OCI-M2 (cell line): ENCODE data around the gene CFD.
"Not testable (repeated sequence)": the region's sequence is repeated elsewhere in the genome, so short reads cannot be mapped to it uniquely, and the experiment has no call there.

Experiments used
- DNase-seq: peaks from one replicate; lab custom pipeline; 2025; ENCODE audit not compliant: unreplicated experiment; lab: John Stamatoyannopoulos, UW

Gene CFD

GRCh38 chr19:887599-887998, 28.1 kb downstream of the CFD start:
- no peak for DNase-seq

GRCh38 chr19:888581-889385, 29.3 kb downstream of the CFD start:
- DNase-seq, result no peak

DNA sequence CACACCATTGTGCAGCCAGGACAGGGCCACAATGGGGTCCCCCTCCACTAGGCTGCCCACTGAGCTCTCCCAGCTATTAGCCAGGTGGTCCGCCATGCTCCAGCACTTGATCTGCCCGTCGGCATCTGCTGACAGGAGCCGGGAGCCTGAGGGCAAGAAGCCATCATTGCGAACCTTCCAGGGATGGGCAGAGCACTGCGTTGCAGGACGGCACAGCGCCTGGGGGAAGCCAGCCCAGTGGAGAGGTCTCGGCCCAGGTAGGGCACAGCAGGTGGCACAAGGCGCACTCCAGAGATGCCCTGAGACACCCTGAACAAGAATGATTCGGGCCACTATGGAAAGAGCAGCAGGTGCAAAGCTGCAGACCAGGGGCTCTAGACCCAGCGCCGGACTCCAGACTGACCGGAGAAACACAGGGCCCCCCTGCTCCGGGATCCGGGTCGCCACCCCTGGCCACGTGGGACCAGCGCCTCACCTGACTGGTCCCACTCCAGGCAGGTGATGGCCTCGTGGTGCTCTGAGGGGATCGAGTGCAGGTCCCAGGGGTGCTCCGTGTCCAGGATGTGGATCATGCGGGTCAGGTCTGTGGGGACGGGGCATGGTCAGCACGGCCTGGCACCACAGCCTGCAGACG, 30.3 kb downstream of the CFD start:
- no peak for DNase-seq

DNA sequence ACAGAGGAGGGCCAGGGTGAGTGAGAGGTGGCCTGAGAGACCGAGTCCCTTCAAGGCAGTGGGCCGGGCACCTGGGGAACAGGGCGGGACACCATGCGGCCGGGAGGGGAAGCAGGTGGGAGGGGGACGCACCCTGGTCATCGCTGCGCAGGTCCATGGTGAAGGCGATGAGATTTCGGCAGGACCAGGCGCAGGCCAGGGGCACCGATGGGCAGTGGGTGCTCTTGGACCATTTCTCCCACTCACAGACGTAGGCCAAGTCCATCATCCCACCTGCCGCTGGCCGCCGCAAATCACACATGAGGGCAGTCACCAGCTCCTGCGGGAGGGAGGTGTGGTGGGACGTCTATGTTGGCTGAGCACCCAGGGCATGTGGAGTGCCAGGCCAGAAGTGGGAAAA, 31.4 kb downstream of the CFD start:
- no peak for DNase-seq

GRCh38 chr19:891421-892200, 32.1 kb downstream of the CFD start:
- not testable (repeated sequence) for DNase-seq

DNA sequence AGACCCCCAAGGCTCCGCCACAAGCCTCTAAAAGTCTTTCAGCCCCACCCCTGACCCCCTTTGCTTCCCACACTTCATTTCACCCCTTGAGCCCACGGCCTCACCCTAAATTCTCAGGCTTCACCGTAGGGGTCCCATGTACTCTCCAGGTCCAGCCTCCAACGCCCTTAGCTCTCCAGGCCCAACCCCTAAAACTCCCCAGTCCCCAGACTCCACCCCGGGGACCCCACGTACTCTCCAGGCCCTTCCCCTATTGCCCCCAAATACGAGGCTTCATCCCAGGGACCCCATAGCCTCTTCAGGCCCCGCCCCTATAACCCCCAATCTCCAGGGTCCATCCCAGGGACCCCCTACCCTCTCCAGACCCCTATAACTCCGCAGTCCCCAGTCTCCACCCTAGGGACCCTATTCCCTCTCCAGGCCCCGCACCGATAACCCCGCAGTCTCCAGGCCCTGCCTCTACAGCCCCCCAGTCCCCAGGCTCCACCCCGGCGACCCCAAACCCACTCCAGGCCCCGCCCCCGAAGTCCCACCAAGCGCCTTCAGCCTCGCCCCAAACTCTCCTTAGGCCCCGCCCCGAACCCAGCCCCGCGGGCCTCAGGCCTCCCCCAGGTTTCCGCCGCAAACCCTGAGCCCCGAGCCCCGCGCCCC, 32.9 kb downstream of the CFD start:
- DNase-seq, result no peak

DNA sequence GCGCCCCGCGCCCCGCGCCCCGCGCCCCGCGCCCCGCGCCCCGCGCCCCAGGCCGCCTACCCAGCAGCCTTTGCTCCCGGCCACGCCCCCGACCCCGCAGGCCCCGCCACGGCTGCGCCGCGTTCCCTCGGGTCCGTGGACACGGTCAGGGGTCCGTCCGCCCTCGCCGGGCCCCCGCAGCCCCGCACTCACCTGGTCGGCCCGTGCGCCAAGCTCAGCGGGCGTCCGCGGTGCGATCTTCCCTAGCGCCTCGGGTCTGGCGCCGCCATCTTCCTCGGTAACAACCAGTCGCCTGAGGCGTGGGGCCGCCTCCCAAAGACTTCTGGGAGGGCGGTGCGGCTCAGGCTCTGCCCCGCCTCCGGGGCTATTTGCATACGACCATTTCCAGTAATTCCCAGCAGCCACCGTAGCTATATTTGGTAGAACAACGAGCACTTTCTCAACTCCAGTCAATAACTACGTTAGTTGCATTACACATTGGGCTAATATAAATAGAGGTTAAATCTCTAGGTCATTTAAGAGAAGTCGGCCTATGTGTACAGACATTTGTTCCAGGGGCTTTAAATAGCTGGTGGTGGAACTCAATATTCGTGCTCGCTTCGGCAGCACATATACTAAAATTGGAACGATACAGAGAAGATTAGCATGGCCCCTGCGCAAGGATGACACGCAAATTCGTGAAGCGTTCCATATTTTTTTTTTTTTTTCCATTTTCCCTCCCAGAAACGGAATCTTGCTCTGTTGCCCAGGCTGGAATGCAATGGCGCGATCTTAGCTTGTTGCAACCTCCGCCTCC, 33.6 kb downstream of the CFD start, which contains the start of the genes MED16 and RNU6-9:
Gene MED16, minus strand, starts transcription at position 294 of the 796 bp plus-strand sequence. CDS start 2,056 bp downstream, outside the sequence.
Gene RNU6-9, plus strand, starts transcription at position 591 of the 796 bp plus-strand sequence.
- peak; percentile 66 for DNase-seq

GRCh38 chr19:896434-896833, 37.0 kb downstream of the CFD start:
- DNase-seq, result no peak

GRCh38 chr19:896999-897398, 37.5 kb downstream of the CFD start:
- DNase-seq, result no peak

GRCh38 chr19:897442-898039, 38.1 kb downstream of the CFD start:
- DNase-seq, result no peak

- no peak for DNase-seq
Measured at GRCh38 chr19:898663-899062, 39.2 kb downstream of the CFD start.

DNA sequence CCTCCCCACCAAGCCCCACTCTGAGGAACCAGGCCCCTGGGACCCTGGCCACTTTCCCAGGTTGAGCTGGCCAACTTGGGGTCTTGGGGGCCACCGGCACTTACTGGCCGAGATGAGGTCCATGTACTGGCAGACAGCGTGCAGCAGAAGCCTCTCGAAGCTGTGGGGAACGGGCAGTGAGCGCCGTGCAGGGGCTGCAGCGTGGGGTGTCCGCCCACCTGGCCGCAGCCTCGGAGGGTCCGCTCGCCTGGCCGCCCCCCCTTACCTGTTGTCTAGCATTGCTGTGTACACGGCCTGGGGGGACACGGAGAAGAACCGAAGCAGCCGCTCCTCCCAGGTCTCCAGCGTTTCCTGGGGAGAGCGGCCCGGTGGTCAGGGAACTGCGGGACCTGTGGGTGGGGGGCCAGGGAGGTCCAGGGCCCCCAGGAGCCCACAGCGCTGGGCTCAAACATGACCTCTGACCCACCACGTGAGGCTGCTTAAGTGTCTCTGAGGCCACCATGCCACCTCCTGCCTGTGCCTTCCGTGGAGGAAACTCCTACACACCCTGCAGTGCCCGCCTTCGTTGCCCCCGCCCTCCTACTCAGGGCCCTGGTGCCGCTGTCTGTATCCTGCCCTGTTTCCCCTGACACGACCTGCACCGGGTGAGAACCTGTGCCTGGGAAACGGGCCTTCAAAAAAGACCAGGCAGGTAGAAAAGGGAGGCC, 40.0 kb downstream of the CFD start:
- no peak for DNase-seq

- no peak for DNase-seq
Measured at GRCh38 chr19:900043-900301, 40.5 kb downstream of the CFD start.

DNA sequence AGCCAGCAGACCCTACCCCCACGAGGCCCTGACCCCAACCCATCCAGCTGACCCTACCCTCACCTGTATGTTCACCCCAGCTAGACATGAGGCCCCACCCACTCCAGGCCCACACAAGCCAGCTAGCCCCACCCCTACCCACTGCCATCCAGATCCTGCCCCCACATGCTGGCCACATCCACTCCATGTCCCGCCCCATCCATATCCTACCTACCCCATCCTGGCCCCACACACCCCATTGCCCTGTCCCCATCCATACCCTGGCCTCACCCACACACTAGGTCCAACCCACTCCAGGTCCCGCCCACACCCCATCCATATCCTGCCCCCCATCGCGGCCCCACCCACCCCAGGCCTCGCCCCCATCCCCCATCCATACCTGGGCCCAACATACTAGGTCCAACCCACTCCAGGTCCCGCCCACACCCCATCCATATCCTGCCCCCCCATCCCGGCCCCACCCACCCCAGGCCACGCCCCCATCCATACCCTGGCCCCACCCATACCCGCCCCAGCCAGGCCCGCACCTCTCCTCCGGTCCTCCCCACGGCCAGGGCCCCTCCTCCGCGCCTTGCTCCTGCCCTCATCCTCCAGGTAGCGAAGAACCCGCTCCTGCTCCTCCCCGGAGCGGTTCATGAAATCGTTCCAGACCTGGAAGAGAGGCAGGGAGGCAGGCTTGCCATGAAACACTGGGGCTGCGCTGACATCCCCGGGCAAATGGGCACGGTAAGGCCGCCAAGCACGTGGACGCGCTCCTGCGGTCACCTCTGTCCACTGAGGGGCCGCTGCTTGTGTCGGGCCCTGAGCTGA, 41.0 kb downstream of the CFD start:
- DNase-seq, result no peak

DNA sequence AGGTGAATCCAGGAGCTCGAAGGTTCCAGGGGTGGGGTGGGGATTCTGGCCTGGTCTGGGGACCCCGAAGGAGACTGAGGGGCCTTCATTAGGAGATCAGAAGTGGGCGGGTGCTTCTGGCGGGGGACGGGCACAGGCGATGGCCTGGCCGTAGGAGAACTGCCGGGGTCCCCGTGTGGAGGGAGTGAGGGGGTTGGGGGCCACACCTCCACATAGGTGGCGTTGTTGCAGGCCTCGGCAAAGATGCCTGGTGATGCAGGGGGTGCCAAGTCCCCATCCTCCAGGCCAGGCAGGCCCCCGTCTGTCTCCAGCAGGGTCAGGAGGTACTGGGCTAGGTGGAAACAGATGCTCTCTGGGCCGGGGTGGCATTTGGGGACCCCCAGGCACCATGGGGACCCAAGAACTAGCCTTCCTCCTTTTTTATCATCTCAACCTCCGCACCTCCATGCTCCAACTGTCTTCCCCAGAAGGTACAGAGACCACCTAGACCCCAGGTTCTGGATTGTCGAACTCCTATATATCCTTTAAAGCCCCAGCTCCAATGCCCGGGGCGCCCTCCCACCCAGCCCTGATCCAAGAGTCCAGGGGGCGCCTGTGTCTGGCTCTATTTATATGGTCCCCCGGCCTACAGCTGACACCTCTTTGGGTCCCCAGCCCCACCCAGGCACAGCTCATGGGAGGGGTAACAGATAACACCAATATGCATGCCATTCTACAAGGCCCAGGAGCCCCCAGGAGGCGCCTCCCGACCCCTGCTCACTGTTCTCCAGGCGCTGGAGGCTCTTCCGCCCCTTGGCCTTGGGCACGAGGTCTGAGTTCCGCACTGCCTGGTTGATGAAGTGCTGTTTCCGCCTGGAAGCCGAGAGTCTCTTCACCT, 42.0 kb downstream of the CFD start:
- no peak for DNase-seq

DNA sequence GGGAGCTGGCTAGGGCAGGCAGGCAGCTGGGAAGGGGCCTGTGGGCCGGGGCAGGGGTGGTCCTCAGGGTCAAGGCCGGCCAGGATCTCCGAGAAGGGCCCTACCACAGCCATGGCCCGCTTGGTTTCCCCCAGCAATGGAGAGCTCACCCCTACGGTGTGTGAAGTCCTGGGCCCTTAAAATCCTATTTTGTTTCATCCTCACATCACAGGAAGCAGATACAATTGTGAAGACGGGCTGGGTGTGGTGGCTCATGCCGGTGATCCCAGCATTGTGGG, 42.6 kb downstream of the CFD start:
- DNase-seq, result no peak

GRCh38 chr19:902446-903226, 43.2 kb downstream of the CFD start:
- no peak for DNase-seq
